ENCODE results near the gene GALNT2.

The GALNT2 gene

GRCh38 chr1:230117694-230118093, 50.7 kb downstream of the GALNT2 start:
- DNase-seq: no peak

GRCh38 chr1:230119340-230119739, 52.3 kb downstream of the GALNT2 start:
- DNase-seq: no peak

- no peak for DNase-seq
These were observed 53.4 kb downstream of the GALNT2 start for GRCh38 chr1:230120289-230120920.

- DNase-seq: no peak
These were observed 53.9 kb downstream of the GALNT2 start for GRCh38 chr1:230120921-230121381.

GRCh38 chr1:230121950-230122349, 54.9 kb downstream of the GALNT2 start:
- no peak for DNase-seq

GRCh38 chr1:230122366-230123279, 55.6 kb downstream of the GALNT2 start:
- DNase-seq: no peak

- no peak for DNase-seq
These were observed 56.5 kb downstream of the GALNT2 start for GRCh38 chr1:230123280-230124185.

GRCh38 chr1:230124186-230125128, 57.4 kb downstream of the GALNT2 start:
- no peak for DNase-seq

GRCh38 chr1:230125141-230125540, 58.1 kb downstream of the GALNT2 start:
- DNase-seq: no peak

GRCh38 chr1:230125640-230126528, 58.8 kb downstream of the GALNT2 start:
- DNase-seq: no peak

- DNase-seq: no peak
These were observed 59.6 kb downstream of the GALNT2 start for GRCh38 chr1:230126529-230127104.

GRCh38 chr1:230127105-230128054, 60.3 kb downstream of the GALNT2 start:
- DNase-seq: no peak

- DNase-seq: no peak
These were observed 61.7 kb downstream of the GALNT2 start for GRCh38 chr1:230128569-230129285.

- DNase-seq: no peak
These were observed 62.3 kb downstream of the GALNT2 start for GRCh38 chr1:230129341-230129740.

GRCh38 chr1:230130172-230130944, 63.3 kb downstream of the GALNT2 start:
- no peak for DNase-seq

GRCh38 chr1:230131457-230131856, 64.4 kb downstream of the GALNT2 start:
- no peak for DNase-seq

GRCh38 chr1:230132758-230133157, 65.7 kb downstream of the GALNT2 start:
- DNase-seq: no peak

GRCh38 chr1:230135726-230136125, 68.7 kb downstream of the GALNT2 start:
- DNase-seq: no peak

All from effector CD4-positive, alpha-beta T cell (primary cell).